Measurements from ENCODE around the gene SMARCB1. TPM values are rescaled to one million over a fixed set of nuclear protein-coding genes. Genes with fewer than 3 reads are reported as not detected.

The SMARCB1 gene
- total and polyA plus RNA-seq, 2 experiments from 2014 or later, result 114 to 132 TPM

- no peak for TF ChIP-seq ZNF114 (CRISPR knock-in tag; IDR thresholded peaks at IDR 0.05)
Observed at GRCh38 chr22:23833911-23834317, 47.1 kb downstream of the SMARCB1 start (continued).

- no peak for ATAC-seq
- peaks cover 8% of the 10 kb centered on the region; the same call in 1 of the 2 replicates for H4K20me1 ChIP-seq (replicated peaks; ENCODE audit: insufficient read depth)
Observed at GRCh38 chr22:23834406-23834792, 47.6 kb downstream of the SMARCB1 start.

GRCh38 chr22:23834793-23835483 is 48.2 kb downstream of the SMARCB1 start:
- H3K4me1 ChIP-seq (ENCODE audit: insufficient read depth), result peaks cover 6% of the 10 kb centered on the region; the same call in 1 of the 2 replicates
- H3K9me2 ChIP-seq (ENCODE audit: insufficient read depth), result no peaks in the 10 kb centered on the region
- H3K36me3 ChIP-seq (ENCODE audit: insufficient read depth), result no peaks in the 10 kb centered on the region
- Mint-ChIP-seq H3K4me3 (no peak overlapping the region), H3K27me3 (ENCODE audit: insufficient read depth, low read depth, poor library complexity) (peaks cover 18% of the 10 kb centered on the region), H3K27ac (no peak overlapping the region), H3K36me3 (ENCODE audit: low read depth) (peaks cover 19% of the 10 kb centered on the region), H3K9me3 (peaks cover 3% of the 10 kb centered on the region; the same call in 1 of the 3 replicates), H3K4me1 (peaks cover 14% of the 10 kb centered on the region)
- H2AFZ ChIP-seq, result no peak overlapping the region
- no peaks in the 10 kb centered on the region for H3K79me2 ChIP-seq (replicated peaks; ENCODE audit: insufficient read depth)
- ATAC-seq (no peak), DNase-seq (ENCODE audit: low spot score) (no peak)
- H4K20me1 ChIP-seq (replicated peaks; ENCODE audit: insufficient read depth), result peaks cover 8% of the 10 kb centered on the region; the same call in 1 of the 2 replicates
- peaks cover 6% of the 10 kb centered on the region; the same call in 1 of the 2 replicates for H3F3A ChIP-seq (replicated peaks; ENCODE audit: low read depth)
- no peak overlapping the region for H3K4me3 ChIP-seq
- H3K27ac ChIP-seq (ENCODE audit: low read depth), result no peak overlapping the region
- no peak overlapping the region for H3K4me2 ChIP-seq
- no peaks in the 10 kb centered on the region for H3K27me3 ChIP-seq (ENCODE audit: insufficient read depth)
- TF ChIP-seq ZNF462 (CRISPR knock-in tag; IDR thresholded peaks at IDR 0.05) (no peak), ZNF331 (CRISPR knock-in tag; IDR thresholded peaks at IDR 0.05; ENCODE audit: low read depth) (no peak), STAT1 (IDR thresholded peaks at IDR 0.05; ENCODE audit: unreplicated experiment) (no peak), CTCF (conservative IDR thresholded peaks at IDR 0.05; ENCODE audit: low read depth in 2 of 2) (no peak), NANOG (IDR thresholded peaks at IDR 0.05; ENCODE audit: borderline replicate concordance) (no peak), JUNB (IDR thresholded peaks at IDR 0.05; ENCODE audit: unreplicated experiment) (no peak)

More at GRCh38 chr22:23834406-23834792, 47.6 kb downstream of the SMARCB1 start:
- Histone ChIP-seq H3K36me3 (ENCODE audit: insufficient read depth) (no peaks in the 10 kb centered on the region), H3K4me1 (ENCODE audit: insufficient read depth) (peaks cover 6% of the 10 kb centered on the region; the same call in 1 of the 2 replicates), H3F3A (replicated peaks; ENCODE audit: low read depth) (peaks cover 6% of the 10 kb centered on the region; the same call in 1 of the 2 replicates), H2AFZ (no peak overlapping the region), H3K4me2 (no peak overlapping the region), H3K27ac (ENCODE audit: low read depth) (no peak overlapping the region), H3K79me2 (replicated peaks; ENCODE audit: insufficient read depth) (no peaks in the 10 kb centered on the region), H3K9me2 (ENCODE audit: insufficient read depth) (no peaks in the 10 kb centered on the region), H3K4me3 (no peak overlapping the region), H3K27me3 (ENCODE audit: insufficient read depth) (no peaks in the 10 kb centered on the region)
- DNase-seq (ENCODE audit: low spot score), result no peak
- Mint-ChIP-seq H3K27ac (no peak overlapping the region), H3K9me3 (peaks cover 3% of the 10 kb centered on the region; the same call in 2 of the 3 replicates), H3K4me1 (peaks cover 11% of the 10 kb centered on the region), H3K27me3 (ENCODE audit: insufficient read depth, low read depth, poor library complexity) (peaks cover 18% of the 10 kb centered on the region), H3K36me3 (ENCODE audit: low read depth) (peaks cover 25% of the 10 kb centered on the region), H3K4me3 (no peak overlapping the region)
- no peak for TF ChIP-seq JUNB (IDR thresholded peaks at IDR 0.05; ENCODE audit: unreplicated experiment)
- no peak for TF ChIP-seq ETS1 (IDR thresholded peaks at IDR 0.05)
- no peak for TF ChIP-seq ZNF114 (CRISPR knock-in tag; IDR thresholded peaks at IDR 0.05)

All from GM23338 (cell line).